HCT116 (cell line): ENCODE data around the gene ATRIP.

Source experiments
- CBX3 ChIP-seq: IDR thresholded peaks from 2 replicates; pipeline ENCODE4 v1.6.1; 2012; ENCODE audit warnings: low read depth
- CEBPB ChIP-seq: IDR thresholded peaks from 2 replicates; pipeline ENCODE4 v1.6.1; 2012; ENCODE audit warnings: low read depth
- EGR1 ChIP-seq: IDR thresholded peaks from 2 replicates; pipeline ENCODE4 v1.6.1; 2012; ENCODE audit warnings: low read depth
- EZH2 ChIP-seq: fragments of 200-600 bp; sonication (generic); IDR thresholded peaks from 2 replicates; pipeline ENCODE4 v1.6.1; 2017; ENCODE audit warnings: antibody characterized with exemption, mixed run types
- EZH2phosphoT487 ChIP-seq: fragments of 200-600 bp; IDR thresholded peaks from 2 replicates; pipeline ENCODE4 v1.6.1; 2018; ENCODE audit warnings: antibody characterized with exemption, borderline replicate concordance
- FOSL1 ChIP-seq: IDR thresholded peaks from 2 replicates; pipeline ENCODE4 v1.6.1; 2012; ENCODE audit warnings: low read depth
- POLR2A ChIP-seq: IDR thresholded peaks from 2 replicates; pipeline ENCODE4 v1.7.0; 2011; ENCODE audit warnings: borderline replicate concordance; ENCODE audit not compliant: insufficient read depth, insufficient read length; ENCODE audit errors: extremely low read depth
- POLR2AphosphoS5 ChIP-seq: IDR thresholded peaks from 2 replicates; pipeline ENCODE4 v1.6.1; 2011; ENCODE audit warnings: mild to moderate bottlenecking, low read depth, low read length, moderate library complexity
- SP1 ChIP-seq: IDR thresholded peaks from 2 replicates; pipeline ENCODE4 v1.6.1; 2012; ENCODE audit warnings: low read depth
- YY1 ChIP-seq: IDR thresholded peaks from 2 replicates; pipeline ENCODE4 v1.6.1; 2011; ENCODE audit warnings: low read length, low read depth, moderate library complexity, mild to moderate bottlenecking; ENCODE audit not compliant: insufficient replicate concordance; ENCODE audit errors: extremely low read depth
- ZFX ChIP-seq: fragments of 450-650 bp; IDR thresholded peaks from 2 replicates; pipeline ENCODE4 v1.6.1; 2017
- TF ChIP-seq, protein P1 (sequence below), 3 experiments: fragments of 200-600 bp in 1 of 3; sonication (generic) in 1 of 3; IDR thresholded peaks in 2 of 3; conservative IDR thresholded peaks in 1 of 3; 2 replicates each; pipeline ENCODE4 v1.5.1; 2012 to 2017; ENCODE audit warnings: low read depth in 2 of 3, low read length in 2 of 3, antibody characterized with exemption in 1 of 3, borderline replicate concordance in 1 of 3, control low read depth in 1 of 3, mild to moderate bottlenecking in 1 of 3, mixed read lengths in 1 of 3, mixed run types in 1 of 3, moderate library complexity in 1 of 3; ENCODE audit not compliant: insufficient read depth in 1 of 3
- TF ChIP-seq, protein P2 (sequence below): IDR thresholded peaks from 2 replicates; pipeline ENCODE4 v1.6.1; 2012

DNA sequence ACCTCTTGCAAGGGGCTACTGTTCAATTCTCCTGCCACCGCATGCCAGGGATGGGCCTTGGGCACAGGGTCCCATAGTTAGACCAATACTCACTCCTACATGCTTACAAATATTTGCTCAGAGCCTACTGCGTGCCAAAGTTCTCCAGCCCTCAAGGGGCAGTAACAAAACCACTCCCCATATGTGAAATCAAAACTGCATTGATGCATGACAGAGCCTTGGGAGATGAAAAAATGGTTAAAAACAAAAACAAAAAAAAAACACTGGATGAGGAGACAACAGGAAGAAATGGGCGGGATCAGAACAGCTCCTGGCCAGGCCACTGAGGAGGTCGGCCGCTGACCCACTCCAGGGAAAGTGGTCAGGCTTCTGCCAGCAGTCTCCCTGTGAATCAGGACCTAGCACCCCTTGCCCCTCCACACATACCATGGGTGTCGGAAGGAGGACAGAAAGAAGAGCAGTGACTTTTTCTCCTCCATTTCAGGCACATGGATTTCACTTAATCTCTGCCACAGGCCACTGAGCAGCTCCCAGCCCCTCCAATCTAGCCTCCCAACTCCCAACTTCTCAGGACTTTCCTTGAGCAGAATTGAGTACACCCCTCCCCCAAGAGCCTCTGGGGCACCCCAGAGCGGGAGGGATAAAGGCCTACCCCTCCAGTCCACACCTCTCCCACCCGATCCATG, 19.4 kb upstream of the ATRIP start:
- TF ChIP-seq FOSL1 (no peak), POLR2A (no peak), EZH2phosphoT487 (no peak), POLR2AphosphoS5 (no peak), EZH2 (no peak), CBX3 (no peak), YY1 (no peak), EGR1 (no peak), CEBPB (no peak), SP1 (no peak), ZFX (no peak)
- TF ChIP-seq, protein P1, sequence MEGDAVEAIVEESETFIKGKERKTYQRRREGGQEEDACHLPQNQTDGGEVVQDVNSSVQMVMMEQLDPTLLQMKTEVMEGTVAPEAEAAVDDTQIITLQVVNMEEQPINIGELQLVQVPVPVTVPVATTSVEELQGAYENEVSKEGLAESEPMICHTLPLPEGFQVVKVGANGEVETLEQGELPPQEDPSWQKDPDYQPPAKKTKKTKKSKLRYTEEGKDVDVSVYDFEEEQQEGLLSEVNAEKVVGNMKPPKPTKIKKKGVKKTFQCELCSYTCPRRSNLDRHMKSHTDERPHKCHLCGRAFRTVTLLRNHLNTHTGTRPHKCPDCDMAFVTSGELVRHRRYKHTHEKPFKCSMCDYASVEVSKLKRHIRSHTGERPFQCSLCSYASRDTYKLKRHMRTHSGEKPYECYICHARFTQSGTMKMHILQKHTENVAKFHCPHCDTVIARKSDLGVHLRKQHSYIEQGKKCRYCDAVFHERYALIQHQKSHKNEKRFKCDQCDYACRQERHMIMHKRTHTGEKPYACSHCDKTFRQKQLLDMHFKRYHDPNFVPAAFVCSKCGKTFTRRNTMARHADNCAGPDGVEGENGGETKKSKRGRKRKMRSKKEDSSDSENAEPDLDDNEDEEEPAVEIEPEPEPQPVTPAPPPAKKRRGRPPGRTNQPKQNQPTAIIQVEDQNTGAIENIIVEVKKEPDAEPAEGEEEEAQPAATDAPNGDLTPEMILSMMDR (IDR thresholded peaks at IDR 0.05 in 2 of 3, conservative IDR thresholded peaks at IDR 0.05 in 1 of 3; ENCODE audit: borderline replicate concordance in 1 of 3, insufficient read depth in 1 of 3, low read depth in 2 of 3, low read length in 2 of 3): no peak
- TF ChIP-seq, protein P2, sequence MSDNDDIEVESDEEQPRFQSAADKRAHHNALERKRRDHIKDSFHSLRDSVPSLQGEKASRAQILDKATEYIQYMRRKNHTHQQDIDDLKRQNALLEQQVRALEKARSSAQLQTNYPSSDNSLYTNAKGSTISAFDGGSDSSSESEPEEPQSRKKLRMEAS: no peak
